Mucosa of rectum (tissue), 2 donors: ENCODE results near the gene SLCO1C1.

ENCODE experiments used
- H3K27ac ChIP-seq, 2 donors: one replicate each; pipeline ENCODE4 v1.7.0; 2013; ENCODE audit warnings: inconsistent platforms in 2 of 2, low read depth in 2 of 2, low read length in 2 of 2
- H3K27me3 ChIP-seq, 2 donors: one replicate each; pipeline ENCODE4 v1.7.0; 2013; ENCODE audit warnings: low read length in 2 of 2; ENCODE audit not compliant: control insufficient read depth in 2 of 2, insufficient read depth in 2 of 2
- H3K36me3 ChIP-seq, 2 donors: one replicate each; pipeline ENCODE4 v1.7.0; 2013; ENCODE audit warnings: low read length in 2 of 2; ENCODE audit not compliant: control insufficient read depth in 2 of 2, insufficient read depth in 2 of 2
- H3K4me1 ChIP-seq, 2 donors: one replicate each; pipeline ENCODE4 v1.7.0; 2013; ENCODE audit warnings: low read length in 2 of 2, mild to moderate bottlenecking in 1 of 2; ENCODE audit not compliant: control insufficient read depth in 2 of 2, insufficient read depth in 2 of 2
- H3K4me3 ChIP-seq, 2 donors: one replicate each; pipeline ENCODE4 v1.7.0; 2013; ENCODE audit warnings: low read length in 2 of 2
- H3K9ac ChIP-seq, 2 donors: one replicate each; pipeline ENCODE4 v1.7.0; 2013; ENCODE audit warnings: low read length in 2 of 2, low read depth in 1 of 2, mild to moderate bottlenecking in 1 of 2
- H3K9me3 ChIP-seq, 2 donors: one replicate each; pipeline ENCODE4 v1.7.0; 2013; ENCODE audit warnings: low read length in 2 of 2; ENCODE audit not compliant: control insufficient read depth in 2 of 2
- donor health status: healthy.
- donor health status: Normal muscosa, but diverticular disease.

The SLCO1C1 gene

GRCh38 chr12:20695232-20695631, at the start of gene SLCO1C1:
Gene SLCO1C1 (plus strand): TSS chr12:20695332. CDS start chr12:20699577, 4,245 bp downstream.
- no peaks in the 10 kb centered on the region for H3K27me3 ChIP-seq
- H3K27ac ChIP-seq: no peak within 1 kb of the TSS

GRCh38 chr12:20646239-20646827, 48.8 kb upstream of the SLCO1C1 start:
- Histone ChIP-seq H3K36me3 (peaks cover 8 to 13% of the 10 kb centered on the region in 2 donors), H3K27me3 (no peaks in the 10 kb centered on the region), H3K4me3 (no peak overlapping the region), H3K4me1 (no peaks in the 10 kb centered on the region), H3K9me3 (no peaks in the 10 kb centered on the region), H3K9ac (no peak overlapping the region), H3K27ac (no peak overlapping the region)

More at GRCh38 chr12:20695232-20695631, at the start of gene SLCO1C1:
- H3K9me3 ChIP-seq: no peaks in the 10 kb centered on the region
- no peaks in the 10 kb centered on the region for H3K36me3 ChIP-seq
- H3K9ac ChIP-seq: no peak within 1 kb of the TSS
- no peaks in the 10 kb centered on the region for H3K4me1 ChIP-seq
- no peak within 1 kb of the TSS for H3K4me3 ChIP-seq

GRCh38 chr12:20653871-20654270, 41.3 kb upstream of the SLCO1C1 start:
- Histone ChIP-seq H3K36me3 (peaks cover 7 to 29% of the 10 kb centered on the region in 2 donors), H3K27ac (no peak overlapping the region), H3K4me1 (no peaks in the 10 kb centered on the region), H3K4me3 (no peak overlapping the region), H3K9me3 (no peaks in the 10 kb centered on the region), H3K27me3 (no peaks in the 10 kb centered on the region), H3K9ac (no peak overlapping the region)

GRCh38 chr12:20656600-20656999, 38.5 kb upstream of the SLCO1C1 start:
- no peak overlapping the region for H3K9ac ChIP-seq
- H3K36me3 ChIP-seq: peaks cover 12 to 36% of the 10 kb centered on the region in 2 donors
- peaks cover 4 to 6% of the 10 kb centered on the region in 2 donors for H3K9me3 ChIP-seq
- no peak overlapping the region for H3K27ac ChIP-seq
- no peaks in the 10 kb centered on the region for H3K27me3 ChIP-seq
- no peak overlapping the region for H3K4me3 ChIP-seq
- no peaks in the 10 kb centered on the region for H3K4me1 ChIP-seq

- Histone ChIP-seq H3K27ac (no peak overlapping the region), H3K9me3 (peaks cover 8 to 10% of the 10 kb centered on the region in 2 donors), H3K9ac (no peak overlapping the region), H3K4me3 (no peak overlapping the region), H3K27me3 (no peaks in the 10 kb centered on the region), H3K4me1 (no peaks in the 10 kb centered on the region), H3K36me3 (peaks cover 15 to 44% of the 10 kb centered on the region in 2 donors)
Observed at GRCh38 chr12:20657496-20657895, 37.6 kb upstream of the SLCO1C1 start.

GRCh38 chr12:20681334-20681733, 13.8 kb upstream of the SLCO1C1 start:
- Histone ChIP-seq H3K27ac (no peak overlapping the region), H3K27me3 (no peaks in the 10 kb centered on the region), H3K4me1 (no peaks in the 10 kb centered on the region), H3K4me3 (no peak overlapping the region), H3K36me3 (peaks cover 3 to 12% of the 10 kb centered on the region in 2 donors), H3K9ac (no peak overlapping the region), H3K9me3 (no peaks in the 10 kb centered on the region)

GRCh38 chr12:20696181-20696905, 1.2 kb downstream of the SLCO1C1 start:
- H3K27me3 ChIP-seq: no peaks in the 10 kb centered on the region
- H3K4me3 ChIP-seq: no peak overlapping the region
- H3K9ac ChIP-seq: no peak overlapping the region
- no peaks in the 10 kb centered on the region for H3K9me3 ChIP-seq
- no peaks in the 10 kb centered on the region for H3K4me1 ChIP-seq
- no peaks in the 10 kb centered on the region for H3K36me3 ChIP-seq
- no peak overlapping the region for H3K27ac ChIP-seq

- H3K36me3 ChIP-seq: no peaks in the 10 kb centered on the region
- H3K27me3 ChIP-seq: no peaks in the 10 kb centered on the region
- H3K4me3 ChIP-seq: no peak overlapping the region
- no peak overlapping the region for H3K27ac ChIP-seq
- no peaks in the 10 kb centered on the region for H3K9me3 ChIP-seq
- no peak overlapping the region for H3K9ac ChIP-seq
- no peaks in the 10 kb centered on the region for H3K4me1 ChIP-seq
Observed at GRCh38 chr12:20701106-20701505, 6.0 kb downstream of the SLCO1C1 start.

- no peak overlapping the region for H3K4me3 ChIP-seq
- no peaks in the 10 kb centered on the region for H3K27me3 ChIP-seq
- H3K36me3 ChIP-seq: no peaks in the 10 kb centered on the region
- H3K27ac ChIP-seq: no peak overlapping the region
- H3K4me1 ChIP-seq: no peaks in the 10 kb centered on the region
- no peaks in the 10 kb centered on the region for H3K9me3 ChIP-seq
- no peak overlapping the region for H3K9ac ChIP-seq
Observed at GRCh38 chr12:20704860-20705259, 9.7 kb downstream of the SLCO1C1 start.

- Histone ChIP-seq H3K27ac (no peak overlapping the region), H3K9me3 (no peaks in the 10 kb centered on the region), H3K4me1 (peaks cover 0 to 12% of the 10 kb centered on the region in 2 donors), H3K27me3 (no peaks in the 10 kb centered on the region), H3K36me3 (no peaks in the 10 kb centered on the region), H3K4me3 (no peak overlapping the region), H3K9ac (no peak overlapping the region)
Observed at GRCh38 chr12:20711846-20712245, 16.7 kb downstream of the SLCO1C1 start.
